ENCODE data around the gene RABGAP1L. TPM values are rescaled to one million over a fixed set of nuclear protein-coding genes. Genes with fewer than 3 reads are reported as not detected.
"Not testable (repeated sequence)": the region's sequence is repeated elsewhere in the genome, so short reads cannot be mapped to it uniquely, and the experiment has no call there.

Gene RABGAP1L
- total RNA-seq, 4 donors from 2014 or later = 170 to 282 (median 182) TPM

DNA sequence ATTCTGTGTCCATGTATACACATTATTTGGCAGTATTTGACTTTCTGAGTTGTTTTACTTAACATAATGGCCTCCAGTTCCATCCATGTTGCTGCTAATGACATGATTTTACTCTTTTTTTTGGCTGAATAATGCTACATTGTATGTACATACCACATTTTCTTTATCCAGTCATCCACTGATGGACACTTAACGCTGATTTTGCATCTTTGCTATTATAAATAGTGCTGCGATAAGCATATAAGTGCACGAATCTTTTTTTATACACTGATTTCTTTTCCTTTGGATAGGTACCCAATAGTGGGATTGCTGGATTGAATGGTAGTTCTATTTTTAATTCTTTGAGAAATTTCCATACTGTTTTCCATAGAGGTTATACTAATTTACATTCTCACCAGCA lies 544.0 kb downstream of the RABGAP1L start:
- Histone ChIP-seq H3K4me3 (no peak overlapping the region), H3K36me3 (no peaks in the 10 kb centered on the region), H3K27me3 (no peaks in the 10 kb centered on the region), H3K27ac (no peak overlapping the region), H3K9me3 (no peaks in the 10 kb centered on the region), H3K4me1 (no peaks in the 10 kb centered on the region)
- no peak for TF ChIP-seq POLR2A (IDR thresholded peaks at IDR 0.05)
- TF ChIP-seq, protein P1, sequence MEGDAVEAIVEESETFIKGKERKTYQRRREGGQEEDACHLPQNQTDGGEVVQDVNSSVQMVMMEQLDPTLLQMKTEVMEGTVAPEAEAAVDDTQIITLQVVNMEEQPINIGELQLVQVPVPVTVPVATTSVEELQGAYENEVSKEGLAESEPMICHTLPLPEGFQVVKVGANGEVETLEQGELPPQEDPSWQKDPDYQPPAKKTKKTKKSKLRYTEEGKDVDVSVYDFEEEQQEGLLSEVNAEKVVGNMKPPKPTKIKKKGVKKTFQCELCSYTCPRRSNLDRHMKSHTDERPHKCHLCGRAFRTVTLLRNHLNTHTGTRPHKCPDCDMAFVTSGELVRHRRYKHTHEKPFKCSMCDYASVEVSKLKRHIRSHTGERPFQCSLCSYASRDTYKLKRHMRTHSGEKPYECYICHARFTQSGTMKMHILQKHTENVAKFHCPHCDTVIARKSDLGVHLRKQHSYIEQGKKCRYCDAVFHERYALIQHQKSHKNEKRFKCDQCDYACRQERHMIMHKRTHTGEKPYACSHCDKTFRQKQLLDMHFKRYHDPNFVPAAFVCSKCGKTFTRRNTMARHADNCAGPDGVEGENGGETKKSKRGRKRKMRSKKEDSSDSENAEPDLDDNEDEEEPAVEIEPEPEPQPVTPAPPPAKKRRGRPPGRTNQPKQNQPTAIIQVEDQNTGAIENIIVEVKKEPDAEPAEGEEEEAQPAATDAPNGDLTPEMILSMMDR (IDR thresholded peaks at IDR 0.05) = no peak
- no peak for DNase-seq

DNA sequence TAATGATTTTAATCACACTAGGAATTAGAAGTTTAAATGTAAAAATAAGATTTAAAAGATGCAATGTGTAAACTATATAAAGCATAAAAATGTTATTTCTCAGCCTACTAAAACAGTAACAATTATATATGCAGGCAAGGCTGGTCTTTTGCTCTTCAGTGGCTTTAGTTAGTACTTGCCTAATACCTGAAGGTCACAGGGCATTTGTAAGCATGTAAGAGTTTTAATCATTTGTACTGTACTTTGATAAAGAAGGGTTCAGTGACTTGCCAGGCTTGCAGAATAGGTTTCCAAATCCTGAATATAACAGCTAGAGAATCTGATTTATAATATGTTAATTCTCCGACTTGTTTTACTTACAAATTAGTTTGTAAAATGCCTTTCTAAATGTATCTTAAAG lies 545.0 kb downstream of the RABGAP1L start:
- Histone ChIP-seq H3K9me3 (no peaks in the 10 kb centered on the region), H3K4me3 (no peak overlapping the region), H3K36me3 (no peaks in the 10 kb centered on the region), H3K27ac (no peak overlapping the region), H3K27me3 (no peaks in the 10 kb centered on the region), H3K4me1 (no peaks in the 10 kb centered on the region)
- TF ChIP-seq, protein P1 (IDR thresholded peaks at IDR 0.05) = no peak
- TF ChIP-seq POLR2A (IDR thresholded peaks at IDR 0.05) = no peak
- no peak for DNase-seq

DNA sequence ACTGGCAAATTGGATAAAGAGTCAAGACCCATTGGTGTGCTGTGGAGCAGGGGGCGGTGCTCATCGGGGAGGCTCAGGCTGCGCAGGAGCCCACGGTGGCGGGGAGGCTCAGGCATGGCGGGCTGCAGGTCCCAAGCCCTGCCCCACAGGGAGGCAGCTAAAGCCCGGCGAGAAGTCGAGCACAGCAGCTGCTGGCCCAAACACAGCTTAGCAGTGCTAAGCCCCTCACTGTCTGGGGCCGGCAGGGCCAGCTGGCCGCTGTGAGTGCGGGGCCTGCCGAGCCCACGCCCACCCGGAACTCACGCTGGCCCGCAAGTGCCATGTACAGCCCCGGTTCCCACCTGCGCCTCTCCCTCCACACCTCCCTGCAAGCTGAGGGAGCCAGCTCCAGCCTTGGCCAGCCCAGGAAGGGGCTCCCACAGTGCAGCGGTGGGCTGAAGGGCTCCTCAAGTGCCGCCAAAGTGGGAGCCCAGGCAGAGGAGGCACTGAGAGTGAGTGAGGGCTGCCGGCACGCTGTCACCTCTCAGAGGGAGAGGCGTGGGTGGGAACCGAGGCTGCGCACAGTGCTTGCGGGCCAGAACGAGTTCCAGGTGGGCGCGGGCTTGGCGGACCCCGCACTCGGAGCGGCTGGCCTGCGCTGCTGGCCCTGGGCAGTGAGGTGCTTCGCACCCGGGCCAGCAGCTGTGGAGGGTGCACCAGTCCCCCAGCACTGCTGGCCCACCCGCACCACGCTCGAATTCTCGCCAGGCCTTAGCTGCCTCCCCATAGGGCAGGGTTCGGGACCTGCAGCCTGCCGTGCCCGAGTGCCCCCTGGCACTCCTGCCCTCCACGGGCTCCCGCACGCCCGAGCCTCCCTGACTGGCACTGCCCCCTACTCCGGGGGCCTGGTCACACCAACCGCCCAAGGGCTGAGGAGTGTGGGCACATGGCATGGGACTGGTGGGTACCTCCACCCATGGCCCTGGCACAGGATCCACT lies 551.8 kb downstream of the RABGAP1L start:
- Histone ChIP-seq H3K27ac (no peak overlapping the region), H3K9me3 (no peaks in the 10 kb centered on the region), H3K27me3 (no peaks in the 10 kb centered on the region), H3K36me3 (no peaks in the 10 kb centered on the region), H3K4me1 (no peaks in the 10 kb centered on the region), H3K4me3 (no peak overlapping the region)
- no peak for TF ChIP-seq POLR2A (IDR thresholded peaks at IDR 0.05)
- TF ChIP-seq, protein P1 (IDR thresholded peaks at IDR 0.05) = no peak
- no peak for DNase-seq

- not testable (repeated sequence) for H3K27me3 ChIP-seq, H3K4me1 ChIP-seq, H3K4me3 ChIP-seq, DNase-seq, H3K27ac ChIP-seq, H3K36me3 ChIP-seq, H3K9me3 ChIP-seq
Measured at GRCh38 chr1:174711848-174712247, 552.5 kb downstream of the RABGAP1L start.

DNA sequence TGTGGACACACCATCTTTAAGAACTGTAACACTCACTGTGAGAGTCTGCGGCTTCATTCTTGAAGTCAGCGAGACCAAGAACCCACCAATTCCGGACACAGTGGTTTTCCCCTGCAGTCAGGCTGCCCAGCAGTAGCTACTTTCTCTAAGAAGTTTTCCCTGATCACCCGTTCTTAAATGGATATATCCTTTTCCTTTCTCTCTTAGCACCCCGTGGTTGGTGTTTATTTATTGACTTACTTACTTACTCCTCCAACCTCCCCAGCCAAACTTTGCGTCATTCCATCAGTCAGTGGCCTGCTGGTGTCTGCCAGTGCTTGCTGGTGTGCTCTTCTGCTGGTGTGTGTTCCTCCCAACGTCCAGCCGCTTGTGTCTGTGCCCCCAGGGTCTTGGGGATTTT lies 553.2 kb downstream of the RABGAP1L start:
- Histone ChIP-seq H3K36me3 (no peaks in the 10 kb centered on the region), H3K27ac (no peak overlapping the region), H3K4me3 (no peak overlapping the region), H3K27me3 (no peaks in the 10 kb centered on the region), H3K9me3 (no peaks in the 10 kb centered on the region), H3K4me1 (no peaks in the 10 kb centered on the region)
- no peak for TF ChIP-seq POLR2A (IDR thresholded peaks at IDR 0.05)
- TF ChIP-seq, protein P1 (IDR thresholded peaks at IDR 0.05) = no peak
- no peak for DNase-seq

DNA sequence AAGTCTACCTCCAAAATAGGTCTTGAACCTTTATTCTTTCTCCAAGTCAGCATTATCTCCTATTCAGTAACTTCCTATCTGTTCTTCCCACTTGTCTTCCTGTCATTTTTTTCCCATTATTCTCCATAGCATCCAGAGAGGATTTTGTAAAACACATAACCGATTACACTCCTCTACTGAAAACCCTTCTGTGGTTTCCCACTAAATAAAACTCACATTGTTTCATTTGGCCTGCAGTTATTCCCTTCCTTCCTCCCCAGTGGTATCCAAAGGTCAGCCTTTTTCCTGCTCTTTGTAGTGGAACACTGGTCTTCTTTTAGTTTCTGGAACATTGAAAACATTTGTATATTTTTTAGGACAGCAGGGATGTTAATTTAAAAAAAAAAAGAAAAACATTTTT lies 554.5 kb downstream of the RABGAP1L start:
- H3K27ac ChIP-seq = no peak overlapping the region
- no peaks in the 10 kb centered on the region for H3K4me1 ChIP-seq
- H3K9me3 ChIP-seq = no peaks in the 10 kb centered on the region
- no peaks in the 10 kb centered on the region for H3K27me3 ChIP-seq
- TF ChIP-seq, protein P1 (IDR thresholded peaks at IDR 0.05) = no peak
- TF ChIP-seq POLR2A (IDR thresholded peaks at IDR 0.05) = no peak
- no peak for DNase-seq
- H3K36me3 ChIP-seq = no peaks in the 10 kb centered on the region
- H3K4me3 ChIP-seq = no peak overlapping the region

Data from Peyer's patch (tissue), 4 donors.